ENCODE results near the gene LRMDA. TPM values are rescaled to one million over a fixed set of nuclear protein-coding genes. Genes with fewer than 3 reads are reported as not detected.

The LRMDA gene
- total RNA-seq, 1 experiment from 2014 or later: 4.8 TPM

DNA sequence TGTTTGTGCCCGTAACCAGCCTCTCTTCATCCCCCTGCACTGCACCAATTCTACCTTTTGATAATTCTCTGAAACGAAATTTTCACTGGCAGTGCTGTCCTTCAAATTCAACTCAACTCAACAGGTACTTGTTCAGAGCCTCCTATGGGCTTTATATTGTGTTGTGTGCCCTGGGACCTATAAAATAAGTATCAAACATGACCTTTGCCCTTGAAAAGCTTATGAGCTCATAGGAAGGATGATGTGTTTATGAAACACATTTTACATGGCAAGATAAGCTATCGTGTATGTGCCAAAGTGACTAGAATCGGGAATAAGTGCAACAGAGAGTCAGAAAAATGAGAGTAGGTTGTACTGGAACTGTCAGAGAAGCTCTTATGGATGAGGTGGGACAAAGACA is 923.5 kb downstream of the LRMDA start (continued):
- TF ChIP-seq CEBPB (IDR thresholded peaks at IDR 0.05; ENCODE audit: low read depth) (no peak), ZNF274 (IDR thresholded peaks at IDR 0.05; ENCODE audit: low read depth, low read length) (no peak), SP1 (IDR thresholded peaks at IDR 0.05; ENCODE audit: low read depth) (no peak), TCF7L2 (IDR thresholded peaks at IDR 0.05; ENCODE audit: borderline replicate concordance, extremely low read depth, insufficient read depth, insufficient read length) (no peak), POLR2AphosphoS5 (IDR thresholded peaks at IDR 0.05; ENCODE audit: low read depth, low read length) (no peak), EGR1 (IDR thresholded peaks at IDR 0.05; ENCODE audit: low read depth) (no peak), CBX3 (IDR thresholded peaks at IDR 0.05; ENCODE audit: low read depth) (no peak)
- TF ChIP-seq, protein P1, sequence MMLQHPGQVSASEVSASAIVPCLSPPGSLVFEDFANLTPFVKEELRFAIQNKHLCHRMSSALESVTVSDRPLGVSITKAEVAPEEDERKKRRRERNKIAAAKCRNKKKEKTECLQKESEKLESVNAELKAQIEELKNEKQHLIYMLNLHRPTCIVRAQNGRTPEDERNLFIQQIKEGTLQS (IDR thresholded peaks at IDR 0.05): no peak

DNA sequence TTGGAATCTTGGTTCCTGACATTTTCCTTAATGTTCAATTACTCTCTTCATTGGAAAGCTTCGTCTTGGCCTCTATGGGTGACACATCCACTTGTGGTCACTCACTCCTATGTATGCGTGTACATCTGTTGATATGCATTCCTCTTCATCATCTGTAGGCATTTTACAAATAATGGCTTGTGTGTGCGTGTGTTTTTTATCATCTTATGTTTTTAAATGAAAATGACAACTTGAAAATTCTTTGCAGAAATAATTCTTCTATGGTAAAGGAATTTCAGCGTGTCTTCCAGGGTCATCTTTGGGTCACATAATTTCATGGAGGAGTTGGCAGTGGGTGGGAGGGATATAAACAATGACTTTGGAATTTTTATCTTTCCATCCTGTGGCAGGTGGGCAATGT is 925.1 kb downstream of the LRMDA start:
- DNase-seq (ENCODE audit: low read depth, low spot score) (no peak), ATAC-seq (no peak)
- no peak overlapping the region for H2AFZ ChIP-seq (ENCODE audit: low read depth, low read length, poor library complexity, severe bottlenecking)
- no peak overlapping the region for H3K4me3 ChIP-seq (replicated peaks in 1 of 2; ENCODE audit: low read depth in 1 of 2, low read length in 2 of 2)
- H3K27ac ChIP-seq (ENCODE audit: low read depth, low read length): no peak overlapping the region
- no peaks in the 10 kb centered on the region for H3K79me2 ChIP-seq (ENCODE audit: insufficient read depth, low read length)
- no peak overlapping the region for H3K9ac ChIP-seq (ENCODE audit: low read length)
- BruUV-seq (replicated peaks): no TSS peak
- ChIA-PET POLR2A (no interaction called here), RAD21 (ENCODE audit: low non-redundant PET in 1 of 2, low total read pairs in 2 of 2, uncharacterized antibody in 2 of 2, unreplicated experiment in 2 of 2) (no interaction called here), CTCF (no interaction called here)
- TF ChIP-seq EZH2 (IDR thresholded peaks at IDR 0.05) (no peak), EZH2phosphoT487 (IDR thresholded peaks at IDR 0.05; ENCODE audit: borderline replicate concordance) (no peak), POLR2A (IDR thresholded peaks at IDR 0.05; ENCODE audit: borderline replicate concordance, extremely low read depth, insufficient read depth, insufficient read length) (no peak)
- TF ChIP-seq, protein P2, sequence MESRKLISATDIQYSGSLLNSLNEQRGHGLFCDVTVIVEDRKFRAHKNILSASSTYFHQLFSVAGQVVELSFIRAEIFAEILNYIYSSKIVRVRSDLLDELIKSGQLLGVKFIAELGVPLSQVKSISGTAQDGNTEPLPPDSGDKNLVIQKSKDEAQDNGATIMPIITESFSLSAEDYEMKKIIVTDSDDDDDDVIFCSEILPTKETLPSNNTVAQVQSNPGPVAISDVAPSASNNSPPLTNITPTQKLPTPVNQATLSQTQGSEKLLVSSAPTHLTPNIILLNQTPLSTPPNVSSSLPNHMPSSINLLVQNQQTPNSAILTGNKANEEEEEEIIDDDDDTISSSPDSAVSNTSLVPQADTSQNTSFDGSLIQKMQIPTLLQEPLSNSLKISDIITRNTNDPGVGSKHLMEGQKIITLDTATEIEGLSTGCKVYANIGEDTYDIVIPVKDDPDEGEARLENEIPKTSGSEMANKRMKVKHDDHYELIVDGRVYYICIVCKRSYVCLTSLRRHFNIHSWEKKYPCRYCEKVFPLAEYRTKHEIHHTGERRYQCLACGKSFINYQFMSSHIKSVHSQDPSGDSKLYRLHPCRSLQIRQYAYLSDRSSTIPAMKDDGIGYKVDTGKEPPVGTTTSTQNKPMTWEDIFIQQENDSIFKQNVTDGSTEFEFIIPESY (IDR thresholded peaks at IDR 0.05; ENCODE audit: extremely low read depth, insufficient replicate concordance, low read length): no peak
- no peaks in the 10 kb centered on the region for H3K9me2 ChIP-seq (ENCODE audit: insufficient read depth)
- no peaks in the 10 kb centered on the region for H4K20me1 ChIP-seq (ENCODE audit: insufficient read depth)
- no peaks in the 10 kb centered on the region for H3K36me3 ChIP-seq (ENCODE audit: control insufficient read depth in 1 of 2, insufficient read depth in 2 of 2, low read length in 2 of 2)
- intact Hi-C loops (cut with micrococcal nuclease): no loop called here
- H3K9me3 ChIP-seq (ENCODE audit: control insufficient read depth in 1 of 2, insufficient read depth in 1 of 2, low read depth in 1 of 2, low read length in 2 of 2): no peaks in the 10 kb centered on the region
- H3K4me1 ChIP-seq (ENCODE audit: control insufficient read depth in 1 of 2, insufficient read depth in 2 of 2, low read length in 2 of 2): peaks cover 0 to 12% of the 10 kb centered on the region in 2 experiments; a peak in 2 of 4 replicates
- 0 out of 2 replicates have a peak, but pooled peaks cover 1% of the 10 kb centered on the region for H3K27me3 ChIP-seq (ENCODE audit: insufficient read depth, low read length)
- H3K4me2 ChIP-seq (ENCODE audit: low read length): no peak overlapping the region

All from HCT116 (cell line).